Testis (tissue), 3 donors: Measurements from ENCODE around the gene SERP2. TPM values are rescaled to one million over a fixed set of nuclear protein-coding genes. Genes with fewer than 3 reads are reported as not detected.

Experiments used
- DNase-seq: peaks from one replicate; pipeline ENCODE4 v3.0.0-alpha.2; 2019
- H3K27ac ChIP-seq, 2 donors: fragments of 200-600 bp; sonication (generic); one replicate each; pipeline ENCODE4 v1.5.1; 2019
- H3K27me3 ChIP-seq: fragments of 200-600 bp; sonication (generic); one replicate; pipeline ENCODE4 v1.5.1; 2019
- H3K36me3 ChIP-seq: fragments of 200-600 bp; sonication (generic); one replicate; pipeline ENCODE4 v1.5.1; 2017; ENCODE audit warnings: low read depth; ENCODE audit errors: missing control alignments
- H3K4me1 ChIP-seq: fragments of 200-600 bp; sonication (generic); one replicate; pipeline ENCODE4 v1.5.1; 2019
- H3K4me3 ChIP-seq, 2 donors: fragments of 200-600 bp; sonication (generic); one replicate each; pipeline ENCODE4 v1.5.1; 2017 to 2019
- H3K9me3 ChIP-seq: fragments of 200-600 bp; sonication (generic); one replicate; pipeline ENCODE4 v1.5.1; 2017
- POLR2A ChIP-seq: fragments of 450-650 bp; IDR thresholded peaks from one replicate; pipeline ENCODE4 v1.6.1; 2017; ENCODE audit warnings: antibody characterized with exemption, mild to moderate bottlenecking, moderate library complexity
- WGBS, 2 donors: methylation state at CpG; one replicate each; pipeline ENCODE4 v1.1.5; 2018; 5-methylcytosine and 5-hydroxymethylcytosine counted together
- intact Hi-C: fragments of 100-400 bp; cut with DNase I; formaldehyde crosslinking; loops from one replicate; pipeline ENCODE4 v1.15.1; 2023; ENCODE audit warnings: low total_unique reads
- polyA plus RNA-seq: library from polyadenylated mRNA; stranded (reverse); fragments of 350-450 nt; fragmentation: Illumina TruSeq; extraction: RNeasy Lipid Tissue Mini Kit (QIAGEN cat#74804); gene quantifications from one replicate; pipeline ENCODE4 v1.2.3, GENCODE V29; 2014; ENCODE audit warnings: low read depth, low replicate concordance; ENCODE audit not compliant: insufficient read depth
- total RNA-seq, 2 donors: library from RNA; depleted of rRNA; stranded (reverse); fragments of >200 nt; gene quantifications; one replicate each; pipeline ENCODE4 v1.2.3, GENCODE V29; 2016
- TF ChIP-seq, protein P1 (sequence below), 3 experiments: fragments of 450-650 bp in 2 of 3; fragments of 200-600 bp in 1 of 3; sonication (generic) in 1 of 3; IDR thresholded peaks; one replicate each; pipeline ENCODE4 v1.5.1; 2016 to 2019; ENCODE audit warnings: antibody characterized with exemption in 3 of 3, mild to moderate bottlenecking in 2 of 3, moderate library complexity in 1 of 3

Gene SERP2
- total and polyA plus RNA-seq, 3 donors from 2014 or later: 23.5 to 59.2 (median 31.4) TPM

GRCh38 chr13:44410328-44410859 is 36.8 kb downstream of the SERP2 start:
- no peaks in the 10 kb centered on the region for H3K27me3 ChIP-seq
- no peaks in the 10 kb centered on the region for H3K9me3 ChIP-seq
- no peak for DNase-seq
- intact Hi-C loops: no loop called here
- WGBS, 2 donors: 82 to 91% methylated on average over 6 of the region's 6 CpGs
- H3K4me3 ChIP-seq: no peak overlapping the region
- no peaks in the 10 kb centered on the region for H3K4me1 ChIP-seq
- no peak for TF ChIP-seq POLR2A
- TF ChIP-seq, protein P1, sequence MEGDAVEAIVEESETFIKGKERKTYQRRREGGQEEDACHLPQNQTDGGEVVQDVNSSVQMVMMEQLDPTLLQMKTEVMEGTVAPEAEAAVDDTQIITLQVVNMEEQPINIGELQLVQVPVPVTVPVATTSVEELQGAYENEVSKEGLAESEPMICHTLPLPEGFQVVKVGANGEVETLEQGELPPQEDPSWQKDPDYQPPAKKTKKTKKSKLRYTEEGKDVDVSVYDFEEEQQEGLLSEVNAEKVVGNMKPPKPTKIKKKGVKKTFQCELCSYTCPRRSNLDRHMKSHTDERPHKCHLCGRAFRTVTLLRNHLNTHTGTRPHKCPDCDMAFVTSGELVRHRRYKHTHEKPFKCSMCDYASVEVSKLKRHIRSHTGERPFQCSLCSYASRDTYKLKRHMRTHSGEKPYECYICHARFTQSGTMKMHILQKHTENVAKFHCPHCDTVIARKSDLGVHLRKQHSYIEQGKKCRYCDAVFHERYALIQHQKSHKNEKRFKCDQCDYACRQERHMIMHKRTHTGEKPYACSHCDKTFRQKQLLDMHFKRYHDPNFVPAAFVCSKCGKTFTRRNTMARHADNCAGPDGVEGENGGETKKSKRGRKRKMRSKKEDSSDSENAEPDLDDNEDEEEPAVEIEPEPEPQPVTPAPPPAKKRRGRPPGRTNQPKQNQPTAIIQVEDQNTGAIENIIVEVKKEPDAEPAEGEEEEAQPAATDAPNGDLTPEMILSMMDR (IDR thresholded peaks at IDR 0.05): no peak
- no peaks in the 10 kb centered on the region for H3K36me3 ChIP-seq
- no peak overlapping the region for H3K27ac ChIP-seq

DNA sequence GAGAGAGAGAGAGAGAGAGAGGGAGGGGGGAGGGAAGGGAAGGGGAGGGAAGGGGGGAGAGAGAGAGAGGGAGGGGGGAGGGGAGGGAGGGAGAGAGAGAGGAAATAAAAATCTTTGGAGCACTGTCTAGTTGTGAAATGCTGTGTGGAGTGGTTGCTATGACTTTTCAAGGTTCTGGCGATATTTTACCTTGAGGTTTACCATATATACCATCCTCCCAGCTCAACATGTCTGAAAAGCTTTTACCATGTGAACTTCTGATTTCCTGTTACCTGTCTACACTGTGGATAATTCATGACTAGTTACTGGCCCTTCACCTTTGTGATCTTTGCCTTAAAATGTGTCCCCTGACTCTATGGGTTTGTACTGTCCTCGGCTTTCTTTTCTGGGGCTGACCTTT is 38.2 kb downstream of the SERP2 start:
- Histone ChIP-seq H3K27me3 (no peaks in the 10 kb centered on the region), H3K27ac (no peak overlapping the region), H3K4me1 (no peaks in the 10 kb centered on the region), H3K9me3 (no peaks in the 10 kb centered on the region), H3K4me3 (no peak overlapping the region), H3K36me3 (no peaks in the 10 kb centered on the region)
- DNase-seq: no peak
- 48 to 71% methylated on average over 2 of the region's 2 CpGs for WGBS, 2 donors
- intact Hi-C loops: no loop called here
- TF ChIP-seq POLR2A: no peak
- TF ChIP-seq, protein P1 (IDR thresholded peaks at IDR 0.05): no peak

DNA sequence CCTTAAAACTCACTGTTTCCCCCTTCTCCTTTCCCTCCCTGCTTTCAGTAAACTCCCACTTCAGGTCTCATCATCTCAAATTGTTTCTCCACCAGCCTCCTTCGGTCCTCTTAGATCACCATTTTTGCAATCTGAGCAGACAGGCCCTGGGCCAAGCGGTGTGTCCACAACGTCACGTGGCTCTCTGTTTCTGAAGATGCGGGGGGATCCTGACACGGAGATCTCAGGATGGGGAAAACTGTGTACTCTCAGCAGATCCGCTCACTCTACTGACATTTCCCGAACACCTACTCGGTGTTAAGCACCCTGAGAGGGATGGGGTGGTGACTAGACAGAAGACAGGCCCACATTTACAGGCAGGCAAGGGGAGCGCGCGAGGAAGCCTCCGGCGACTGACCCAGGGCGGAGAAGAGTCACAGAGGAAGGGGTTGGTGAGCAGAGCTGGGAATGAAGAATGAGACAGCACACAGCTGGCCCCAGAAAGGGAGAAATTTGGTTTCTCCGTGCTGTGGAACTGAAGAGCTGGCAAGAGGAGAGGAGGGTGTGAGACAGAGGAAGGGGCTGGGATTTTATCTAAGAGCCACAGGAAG is 38.8 kb downstream of the SERP2 start:
- H3K27ac ChIP-seq: no peak overlapping the region
- 61 to 76% methylated on average over 16 of the region's 16 CpGs for WGBS, 2 donors
- no peak overlapping the region for H3K4me3 ChIP-seq

GRCh38 chr13:44413095-44413494 is 39.5 kb downstream of the SERP2 start:
- 78 to 88% methylated on average over 7 to 13 of the region's 13 CpGs for WGBS, 2 donors
- intact Hi-C loops: no loop called here
- no peaks in the 10 kb centered on the region for H3K4me1 ChIP-seq
- H3K9me3 ChIP-seq: no peaks in the 10 kb centered on the region
- no peak overlapping the region for H3K27ac ChIP-seq
- H3K4me3 ChIP-seq: peak overlapping the region; percentile 32 to 53
- no peaks in the 10 kb centered on the region for H3K27me3 ChIP-seq
- DNase-seq: no peak
- TF ChIP-seq, protein P1 (IDR thresholded peaks at IDR 0.05): no peak
- no peak for TF ChIP-seq POLR2A
- H3K36me3 ChIP-seq: no peaks in the 10 kb centered on the region

More for the DNA sequence above, 38.8 kb downstream of the SERP2 start:
- H3K36me3 ChIP-seq: no peaks in the 10 kb centered on the region
- H3K4me1 ChIP-seq: no peaks in the 10 kb centered on the region
- H3K9me3 ChIP-seq: no peaks in the 10 kb centered on the region
- no peaks in the 10 kb centered on the region for H3K27me3 ChIP-seq
- TF ChIP-seq, protein P1 (IDR thresholded peaks at IDR 0.05): no peak
- DNase-seq: no peak
- intact Hi-C loops: no loop called here

DNA sequence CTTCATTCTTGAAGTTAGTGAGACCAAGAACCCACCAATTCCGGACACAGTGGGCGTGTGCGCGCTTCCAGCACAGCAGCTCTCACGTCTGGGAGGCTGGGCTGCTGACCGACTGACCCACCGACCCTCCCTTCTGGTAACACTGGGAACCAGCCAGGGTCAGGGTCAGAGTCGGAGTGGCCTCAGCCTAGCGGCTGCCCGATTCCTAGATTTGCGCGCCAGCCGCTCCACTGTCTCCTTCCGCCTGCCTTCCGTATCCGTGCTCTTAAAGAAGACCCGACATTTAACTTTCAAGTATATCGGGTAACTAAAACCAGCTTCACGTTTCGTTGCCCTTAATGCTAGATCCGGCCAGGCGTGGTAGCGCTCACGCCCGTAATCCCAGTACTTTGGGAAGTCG is 41.1 kb downstream of the SERP2 start:
- WGBS, 2 donors: 76 to 84% methylated on average over 23 to 26 of the region's 26 CpGs
- intact Hi-C loops: no loop called here
- Histone ChIP-seq H3K9me3 (no peaks in the 10 kb centered on the region), H3K4me1 (no peaks in the 10 kb centered on the region), H3K27ac (no peak overlapping the region), H3K4me3 (peak overlapping the region; percentile 39 to 53), H3K36me3 (no peaks in the 10 kb centered on the region), H3K27me3 (no peaks in the 10 kb centered on the region)
- DNase-seq: peak; percentile 66
- TF ChIP-seq POLR2A: no peak
- TF ChIP-seq, protein P1 (IDR thresholded peaks at IDR 0.05): no peak
